Stimulated activated CD4-positive, alpha-beta T cell treated with anti-CD3 and anti-CD28 coated beads, Interleukin-1b, Interleukin-23, amount 100 ng/mL, for 48 hours (primary cell): ENCODE data around the gene KCNMB2.

Experiments
- DNase-seq: peaks from one replicate; pipeline ENCODE4 v3.0.0-alpha.2; 2020

The KCNMB2 gene

GRCh38 chr3:178762385-178762784, 226.1 kb downstream of the KCNMB2 start:
- DNase-seq: no peak

- DNase-seq: no peak
Measured at GRCh38 chr3:178765472-178765871, 229.2 kb downstream of the KCNMB2 start.

DNA sequence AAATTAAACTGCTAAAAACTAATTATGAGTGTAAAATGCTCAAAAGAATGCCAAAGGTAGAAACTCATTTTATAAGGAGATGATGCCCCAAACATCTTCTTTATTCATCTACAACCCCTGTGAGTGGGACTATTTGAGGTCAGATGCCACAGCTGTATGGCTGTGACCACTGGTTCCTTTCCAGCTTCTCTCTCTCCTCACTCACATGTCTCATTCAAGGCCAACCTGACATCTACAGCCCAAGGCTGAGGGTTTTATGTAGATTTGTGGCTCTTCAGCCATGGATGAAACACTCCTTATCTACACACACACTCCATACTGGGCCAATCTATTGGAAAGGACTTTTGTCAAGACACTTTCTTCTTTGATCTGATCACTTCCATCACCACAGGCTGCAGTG, 231.3 kb downstream of the KCNMB2 start:
- no peak for DNase-seq

- DNase-seq: no peak
Measured at GRCh38 chr3:178768072-178768864, 232.0 kb downstream of the KCNMB2 start.

GRCh38 chr3:178771511-178771910, 235.3 kb downstream of the KCNMB2 start:
- no peak for DNase-seq

DNA sequence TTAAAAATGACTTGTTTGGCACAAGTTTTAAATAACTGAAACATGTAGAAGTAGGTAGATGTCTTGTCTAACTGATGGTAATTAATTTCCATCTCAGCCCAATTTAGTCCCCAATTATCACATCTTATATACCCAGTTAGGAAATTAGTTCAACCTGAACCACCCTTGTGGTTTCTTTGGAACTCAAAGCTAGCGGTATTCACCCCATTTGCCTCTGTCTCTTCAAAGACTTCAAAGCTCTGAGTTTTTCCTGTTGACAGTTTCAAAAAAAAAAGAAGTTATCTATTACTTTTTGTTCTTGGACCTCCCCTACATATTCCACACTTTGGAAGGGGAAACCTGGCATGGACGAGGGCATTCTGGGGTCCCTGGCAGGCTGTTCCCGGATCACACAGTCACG, 236.5 kb downstream of the KCNMB2 start:
- no peak for DNase-seq

DNA sequence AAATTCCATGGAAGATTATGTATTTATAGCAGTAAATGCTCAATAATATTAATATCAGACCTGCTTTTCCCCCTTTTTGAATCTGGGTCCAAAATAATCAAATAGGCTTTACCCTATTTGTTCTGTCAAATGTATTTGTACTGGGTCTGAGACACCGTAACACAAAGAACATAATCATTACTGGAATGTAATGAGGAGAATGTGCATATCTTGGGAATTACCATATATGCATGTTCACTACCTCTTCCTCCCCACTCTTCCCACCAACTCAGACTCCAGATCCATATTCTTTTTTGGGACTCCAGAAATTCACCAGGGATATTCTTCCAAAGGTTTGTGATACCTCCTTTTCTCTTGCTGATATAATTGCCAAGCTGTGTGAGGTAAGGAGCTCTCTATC, 237.1 kb downstream of the KCNMB2 start:
- no peak for DNase-seq

- DNase-seq: no peak
Measured at GRCh38 chr3:178777718-178778411, 241.6 kb downstream of the KCNMB2 start.

GRCh38 chr3:178778589-178778988, 242.4 kb downstream of the KCNMB2 start:
- DNase-seq: no peak

DNA sequence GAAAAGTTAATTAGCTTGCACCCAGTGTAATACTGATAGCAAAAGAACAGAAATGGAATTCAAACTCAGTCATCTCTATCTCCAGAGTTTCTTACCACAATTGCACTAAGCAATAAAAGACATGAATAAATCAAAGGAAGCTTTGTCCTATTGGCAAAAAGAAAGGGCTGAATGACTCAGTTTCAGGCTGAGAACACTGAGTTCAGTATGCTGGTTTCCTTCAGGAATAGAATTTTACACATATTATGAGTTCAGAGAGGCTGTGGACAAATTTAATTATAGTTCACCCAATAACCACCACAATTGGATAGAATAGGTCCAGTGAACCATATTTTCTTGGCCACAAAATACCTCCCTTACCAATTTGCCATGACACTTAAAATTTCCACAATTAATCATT, 249.7 kb downstream of the KCNMB2 start:
- no peak for DNase-seq

DNA sequence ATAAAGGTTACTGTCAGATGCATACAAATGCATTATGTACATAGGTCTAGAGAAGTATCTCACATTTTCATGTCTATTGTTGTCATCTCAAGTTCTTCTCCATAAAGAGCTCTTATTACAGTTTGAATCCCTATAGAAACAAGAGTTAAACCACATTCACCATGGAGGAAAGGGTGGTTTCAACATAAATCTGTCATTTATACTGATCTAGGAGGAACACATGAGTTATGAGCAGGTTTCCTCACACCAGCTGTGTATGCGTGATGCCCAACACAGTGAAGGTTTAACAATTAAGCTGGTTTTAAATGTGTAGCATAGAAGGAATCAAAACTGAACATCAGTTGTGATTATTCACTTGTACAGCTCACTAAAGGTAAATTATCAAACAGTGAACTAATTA, 251.7 kb downstream of the KCNMB2 start:
- no peak for DNase-seq

DNA sequence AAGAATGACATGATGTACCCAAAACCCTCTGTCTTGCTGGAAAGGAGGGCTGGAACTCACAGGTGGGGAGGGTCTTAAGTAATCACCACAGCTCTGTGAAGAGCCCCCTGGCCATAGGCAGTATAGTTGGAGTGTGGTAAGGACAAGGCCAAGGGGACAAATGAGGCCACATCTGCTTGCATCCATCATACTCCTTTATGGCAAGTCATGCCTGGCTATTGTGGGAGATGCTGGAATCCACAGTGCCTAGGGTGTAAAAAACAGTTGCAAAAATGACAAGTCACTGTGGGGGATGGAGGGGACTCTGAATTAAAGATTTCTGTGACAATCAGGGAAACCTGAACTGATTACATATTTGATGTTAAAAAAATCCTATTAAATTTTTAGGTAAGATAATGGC, 258.5 kb downstream of the KCNMB2 start:
- no peak for DNase-seq

GRCh38 chr3:178795349-178795748, 259.1 kb downstream of the KCNMB2 start:
- DNase-seq: no peak

DNA sequence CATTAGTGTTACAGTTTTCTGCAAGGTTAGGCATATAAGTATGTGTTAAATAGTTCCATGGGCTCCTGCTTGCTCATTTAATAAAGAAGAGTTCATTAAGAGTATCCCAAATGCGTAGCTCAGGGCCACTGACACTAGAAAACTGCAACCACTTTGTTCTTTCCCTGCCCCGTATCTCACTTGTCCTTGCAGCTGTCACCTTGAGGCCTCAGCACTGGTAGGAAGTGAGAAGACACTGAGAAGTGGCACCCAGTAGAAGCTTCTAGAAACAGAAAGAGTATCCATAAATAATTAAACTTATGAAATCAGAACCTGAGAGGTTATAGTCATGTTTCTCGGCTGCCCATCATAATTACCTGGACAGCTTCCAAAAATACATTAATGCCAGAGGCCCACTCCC, 266.0 kb downstream of the KCNMB2 start:
- no peak for DNase-seq

DNA sequence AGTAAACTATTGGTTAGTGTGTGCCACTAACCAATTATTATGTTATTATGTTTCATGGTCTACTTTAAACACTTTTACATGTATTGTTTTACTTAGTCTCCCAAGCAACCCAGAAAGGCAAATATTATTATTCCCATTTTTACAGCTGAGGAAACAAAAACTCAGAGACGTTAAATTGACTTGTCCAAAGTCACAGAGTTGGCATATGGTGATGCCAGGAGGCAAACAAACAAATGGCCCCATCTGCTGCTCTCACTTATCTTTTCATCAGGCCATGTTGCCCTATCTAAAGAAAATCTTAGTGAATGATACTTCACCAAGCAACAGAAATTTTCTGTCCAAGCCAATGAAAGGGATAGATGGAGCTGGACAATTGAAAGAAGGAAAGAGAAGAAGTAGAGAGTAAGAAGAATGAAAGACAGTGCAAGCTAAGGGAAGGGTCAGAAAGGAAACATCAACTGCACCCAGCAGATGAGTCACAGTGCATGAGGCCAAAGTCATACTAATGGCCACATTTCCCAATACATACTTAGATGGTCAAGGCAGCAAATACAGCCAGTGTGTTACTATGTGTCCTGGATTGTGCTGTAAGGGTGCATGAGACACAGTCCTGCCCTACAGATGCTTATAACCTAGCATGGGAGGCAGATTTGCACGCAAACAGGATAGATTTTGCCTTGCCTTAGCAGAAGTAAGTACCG, 266.9 kb downstream of the KCNMB2 start:
- no peak for DNase-seq

DNA sequence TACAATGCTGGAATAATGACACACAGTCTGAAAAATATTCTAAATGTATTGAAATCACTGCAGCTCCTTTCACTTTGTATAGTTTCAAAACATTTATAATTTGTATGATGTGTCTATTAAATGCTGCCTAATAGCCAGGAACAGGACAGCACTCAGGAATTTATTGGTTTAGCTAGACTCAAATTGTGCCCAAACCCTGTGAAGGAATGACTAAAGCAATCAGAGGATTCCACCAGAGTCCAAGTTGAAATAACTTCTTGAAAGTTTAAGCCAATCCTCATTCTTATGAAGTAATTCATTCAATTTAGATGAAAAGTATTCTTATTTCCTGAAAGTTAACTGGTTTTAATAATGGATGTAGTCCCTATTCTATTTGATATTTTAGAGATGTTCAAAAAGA, 268.4 kb downstream of the KCNMB2 start:
- no peak for DNase-seq

- DNase-seq: no peak
Measured at GRCh38 chr3:178805741-178806140, 269.5 kb downstream of the KCNMB2 start.

DNA sequence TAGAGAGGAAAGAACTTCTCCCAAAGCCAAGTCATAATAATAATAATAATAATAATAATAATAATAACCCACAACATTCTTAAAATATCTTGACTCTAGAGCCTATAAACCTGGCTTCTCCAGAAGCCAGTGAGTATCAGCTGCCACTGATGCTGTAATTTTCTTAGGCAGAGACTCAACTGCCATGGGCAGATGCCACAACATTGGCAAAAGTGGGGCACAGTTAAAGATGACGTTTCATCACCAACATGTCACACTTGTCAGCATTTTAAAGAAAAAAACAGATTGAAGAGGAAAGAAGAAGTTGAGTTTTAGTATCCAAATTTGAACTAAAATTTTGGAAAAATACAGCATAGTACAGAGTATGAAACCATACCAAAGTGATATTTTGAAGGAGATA, 270.4 kb downstream of the KCNMB2 start:
- DNase-seq: no peak

DNA sequence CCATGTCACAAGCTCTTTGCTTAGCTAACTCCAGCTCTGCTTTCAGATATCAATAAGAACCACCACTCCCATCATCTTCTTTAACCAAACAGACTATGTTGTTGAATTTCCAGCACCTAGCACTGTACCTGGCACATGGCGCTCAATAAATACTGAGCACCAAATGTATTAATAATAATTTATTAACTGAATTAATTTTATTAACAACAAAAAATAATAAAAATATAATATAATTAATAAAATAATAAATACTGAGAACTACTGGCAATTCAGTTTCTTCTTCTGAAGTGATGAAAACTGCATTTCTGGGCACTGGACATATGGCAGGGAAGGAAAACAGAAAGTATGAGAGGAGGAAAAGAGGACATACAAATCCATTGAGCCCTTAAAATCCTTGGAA, 271.5 kb downstream of the KCNMB2 start:
- DNase-seq: no peak

DNA sequence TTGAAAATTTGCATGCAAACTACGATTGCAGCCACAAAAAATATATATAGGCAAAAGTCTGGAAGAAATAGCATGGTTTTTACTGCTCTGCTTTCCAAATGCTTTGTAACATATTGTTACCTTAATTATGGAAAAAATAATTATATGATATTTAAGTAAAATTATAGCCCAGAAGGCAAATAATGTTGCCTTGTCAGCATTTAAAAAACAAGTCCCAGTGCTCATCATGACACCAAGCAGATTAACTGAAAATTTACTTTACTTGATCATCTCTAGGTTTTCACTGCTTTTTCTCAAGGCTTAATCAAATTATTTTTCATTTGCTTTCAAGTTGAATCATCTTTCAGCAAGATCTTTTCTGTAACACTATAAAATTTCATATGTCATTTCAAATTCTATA, 272.5 kb downstream of the KCNMB2 start:
- DNase-seq: no peak

- no peak for DNase-seq
Measured at GRCh38 chr3:178810181-178810580, 273.9 kb downstream of the KCNMB2 start.

DNA sequence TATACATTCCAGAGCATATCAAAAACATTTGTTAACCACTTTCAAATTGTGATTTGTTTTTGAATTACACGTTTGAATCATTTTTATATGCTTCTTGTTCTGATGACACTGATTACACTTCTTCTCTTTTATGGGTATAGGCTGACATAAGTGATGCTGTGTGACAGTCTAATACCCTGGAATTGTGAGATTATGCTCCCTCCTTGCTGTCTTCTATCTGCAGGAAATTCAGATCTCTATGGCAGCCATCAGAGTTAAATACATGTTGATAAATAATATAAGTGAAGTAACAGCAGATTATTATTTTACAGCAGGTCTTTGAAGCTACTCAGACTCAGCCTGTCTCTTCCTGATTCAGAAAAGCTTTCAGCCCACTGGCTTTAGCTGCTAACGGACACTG, 286.5 kb downstream of the KCNMB2 start:
- DNase-seq: no peak

DNA sequence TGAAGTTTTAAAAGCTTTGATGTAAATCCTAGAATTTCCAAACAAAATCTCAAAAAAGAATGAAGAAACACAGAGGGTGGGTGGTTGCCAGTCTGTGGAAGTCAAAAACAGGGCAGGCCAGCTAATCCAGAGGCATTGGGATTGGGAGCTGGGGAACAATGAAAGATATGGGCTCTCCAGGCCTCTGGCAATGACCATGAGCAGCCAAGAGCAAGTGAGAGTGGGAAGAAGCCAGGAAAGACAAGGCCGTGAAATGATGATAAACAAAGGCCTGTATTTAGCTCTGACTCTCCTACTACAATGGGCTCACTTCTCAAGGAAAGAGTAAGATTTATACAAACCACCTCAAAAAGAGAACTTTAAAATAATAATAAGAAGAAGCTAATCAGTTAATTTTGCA, 286.9 kb downstream of the KCNMB2 start:
- DNase-seq: no peak

DNA sequence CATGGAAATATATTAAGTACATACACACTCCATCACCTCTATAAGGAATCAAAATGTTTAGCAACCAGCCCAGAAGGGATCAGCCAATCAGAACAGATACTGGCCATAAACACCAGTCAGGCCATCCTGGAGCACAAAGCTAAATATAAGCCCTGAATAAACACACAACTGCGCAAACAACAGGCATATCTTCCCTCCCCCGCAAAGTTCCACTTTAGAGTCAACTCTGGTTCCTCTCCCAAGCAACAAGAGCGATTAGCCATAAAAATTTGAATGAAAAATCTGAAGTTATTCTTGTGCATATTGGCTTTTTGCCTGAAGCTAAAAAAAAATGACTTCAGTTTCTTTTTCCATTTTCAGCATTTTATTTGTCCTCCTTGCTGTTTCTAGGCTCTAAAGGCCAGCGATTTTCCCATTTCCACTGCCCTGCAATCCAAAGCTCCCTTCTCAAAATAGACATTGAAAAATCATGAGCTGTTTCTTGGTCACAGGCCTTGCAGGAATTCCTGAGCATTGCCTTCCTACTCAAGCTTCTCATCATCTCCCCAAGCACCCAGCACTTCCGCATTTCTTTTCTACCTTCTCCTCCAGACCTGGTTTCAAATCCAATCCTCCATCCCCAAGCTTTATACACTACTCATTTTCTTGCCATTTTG, 287.5 kb downstream of the KCNMB2 start:
- no peak for DNase-seq
